HG03045 (cell line): Measurements from ENCODE around the gene TPO.
"Not testable (repeated sequence)": the region's sequence is repeated elsewhere in the genome, so short reads cannot be mapped to it uniquely, and the experiment has no call there.

Experiments used
- ATAC-seq: cut with Tn5 transposase; IDR thresholded peaks from one replicate; pipeline ENCODE4 v1.9.1; 2021; ENCODE audit warnings: mild to moderate bottlenecking, moderate library complexity; ENCODE audit not compliant: unreplicated experiment

The TPO gene

DNA sequence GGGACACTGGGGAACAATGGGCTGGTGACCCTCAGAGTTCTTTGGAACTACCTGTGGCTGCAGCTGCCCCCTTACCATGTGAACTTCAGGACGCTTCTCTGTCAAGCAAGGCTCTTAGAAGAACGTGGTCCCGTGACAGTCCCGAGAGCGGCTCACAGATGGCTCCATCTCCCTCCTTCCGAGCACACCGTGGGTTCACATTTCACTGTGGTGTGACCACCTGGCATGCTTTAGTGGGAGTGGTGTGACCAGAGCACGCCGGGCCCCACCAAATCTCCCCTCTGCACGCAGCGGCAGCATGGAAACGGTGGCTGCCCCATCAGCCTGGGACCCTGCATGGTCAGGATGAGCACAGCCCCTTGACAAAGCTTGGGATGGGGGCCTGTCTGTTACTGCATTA lies 9.7 kb upstream of the TPO start:
- no peak for ATAC-seq

GRCh38 chr2:1405124-1405523 lies 8.1 kb upstream of the TPO start:
- ATAC-seq, result no peak

DNA sequence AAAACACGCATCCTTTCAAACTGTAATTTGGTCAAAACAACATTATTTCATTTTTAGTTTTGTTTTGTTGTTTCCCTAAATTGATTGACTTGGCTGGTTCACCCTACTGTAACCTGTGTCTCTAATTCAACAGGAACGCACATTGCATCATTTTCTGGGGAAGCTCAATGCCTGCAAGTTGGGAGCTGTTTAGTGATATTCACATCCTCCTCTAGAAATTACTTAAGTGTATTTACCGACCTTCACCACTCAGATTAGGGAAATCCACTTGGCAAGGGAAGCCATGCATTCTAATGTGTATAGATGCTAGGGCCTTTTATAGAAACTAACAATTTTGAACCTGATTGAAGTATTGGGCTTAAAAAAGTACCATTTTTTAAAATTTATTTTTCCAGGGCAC lies 7.3 kb upstream of the TPO start:
- ATAC-seq, result no peak

DNA sequence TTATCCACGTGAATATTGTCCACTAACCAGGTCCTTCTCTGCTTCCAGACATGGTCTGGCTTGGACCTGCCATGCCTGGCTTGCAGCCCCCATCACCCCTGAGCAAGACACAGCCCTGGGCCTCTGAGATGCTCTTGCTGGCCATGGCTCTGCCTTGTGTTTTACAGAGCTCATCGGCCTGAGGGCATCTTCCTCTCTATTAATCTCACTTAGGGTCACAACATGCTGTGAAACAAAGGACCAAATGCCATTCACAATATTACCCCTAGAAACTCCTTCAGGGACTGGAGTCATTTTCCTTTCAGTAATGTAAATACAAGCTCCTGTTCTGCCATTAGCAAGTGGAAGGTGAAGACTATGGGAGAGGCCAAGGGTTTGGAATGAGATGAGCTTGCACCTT lies 6.8 kb upstream of the TPO start:
- no peak for ATAC-seq

DNA sequence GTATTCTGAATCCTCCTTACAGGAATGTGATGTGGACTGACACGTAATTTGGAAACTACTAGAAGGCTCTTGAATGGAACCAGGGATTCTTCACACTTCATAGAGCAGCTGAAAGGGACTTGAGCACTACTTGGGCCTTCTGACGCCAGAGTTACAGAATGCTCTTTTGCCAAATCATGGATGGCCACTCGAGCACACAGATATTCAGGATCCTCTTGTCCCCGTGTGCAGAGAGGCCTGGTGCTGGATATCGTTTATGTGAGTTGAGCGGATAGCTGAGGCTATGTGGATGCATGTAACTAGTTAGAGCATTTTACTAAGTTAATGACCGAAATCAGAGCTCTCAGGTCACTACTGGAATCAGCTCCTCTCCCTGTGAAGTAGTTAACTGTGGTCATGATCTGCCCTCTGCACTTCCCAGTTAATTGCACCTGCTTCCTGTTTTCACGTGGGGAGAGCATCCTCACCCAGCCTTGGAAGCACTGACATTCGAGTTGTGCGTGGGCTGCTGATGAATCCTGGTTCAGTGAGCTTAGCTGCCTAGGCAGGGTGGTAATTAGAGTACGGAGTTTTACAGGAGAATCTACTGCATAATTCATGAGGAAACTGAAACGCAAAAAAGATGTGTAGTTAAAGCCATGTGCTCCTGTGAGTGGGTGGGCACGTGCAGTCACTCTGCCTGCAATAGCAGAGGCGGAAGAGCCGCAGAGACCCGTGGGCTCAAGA lies 5.2 kb upstream of the TPO start:
- ATAC-seq, result no peak

- ATAC-seq, result no peak
Observed at GRCh38 chr2:1414121-1414520, 858 bp downstream of the TPO start.

- ATAC-seq, result not testable (repeated sequence)
Observed at GRCh38 chr2:1414901-1415300, 1.6 kb downstream of the TPO start.

GRCh38 chr2:1415501-1415900 lies 2.2 kb downstream of the TPO start:
- ATAC-seq, result no peak

GRCh38 chr2:1418566-1418965 lies 5.3 kb downstream of the TPO start:
- no peak for ATAC-seq

GRCh38 chr2:1420746-1421480 lies 7.7 kb downstream of the TPO start:
- ATAC-seq, result no peak

DNA sequence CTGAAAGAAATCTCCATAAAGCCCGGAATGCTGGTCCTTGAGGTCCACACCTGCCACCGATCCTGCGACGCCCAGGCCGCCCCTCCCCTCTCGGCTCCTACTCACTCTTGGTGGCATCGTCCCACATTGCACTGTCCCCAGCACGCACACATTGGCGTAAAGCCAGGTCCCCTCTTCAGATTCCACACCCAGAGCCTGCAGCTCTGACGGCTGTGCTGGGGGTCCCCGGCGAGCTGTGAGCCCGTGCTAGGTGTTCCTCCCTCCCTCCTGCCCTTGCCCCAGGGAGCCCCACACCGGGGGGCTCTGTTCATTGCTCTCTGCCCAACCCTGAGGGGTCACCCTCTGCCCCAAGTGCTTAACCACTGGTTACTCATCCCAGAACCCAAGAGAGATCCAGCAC lies 8.5 kb downstream of the TPO start:
- no peak for ATAC-seq

GRCh38 chr2:1422131-1422530 lies 8.9 kb downstream of the TPO start:
- no peak for ATAC-seq

DNA sequence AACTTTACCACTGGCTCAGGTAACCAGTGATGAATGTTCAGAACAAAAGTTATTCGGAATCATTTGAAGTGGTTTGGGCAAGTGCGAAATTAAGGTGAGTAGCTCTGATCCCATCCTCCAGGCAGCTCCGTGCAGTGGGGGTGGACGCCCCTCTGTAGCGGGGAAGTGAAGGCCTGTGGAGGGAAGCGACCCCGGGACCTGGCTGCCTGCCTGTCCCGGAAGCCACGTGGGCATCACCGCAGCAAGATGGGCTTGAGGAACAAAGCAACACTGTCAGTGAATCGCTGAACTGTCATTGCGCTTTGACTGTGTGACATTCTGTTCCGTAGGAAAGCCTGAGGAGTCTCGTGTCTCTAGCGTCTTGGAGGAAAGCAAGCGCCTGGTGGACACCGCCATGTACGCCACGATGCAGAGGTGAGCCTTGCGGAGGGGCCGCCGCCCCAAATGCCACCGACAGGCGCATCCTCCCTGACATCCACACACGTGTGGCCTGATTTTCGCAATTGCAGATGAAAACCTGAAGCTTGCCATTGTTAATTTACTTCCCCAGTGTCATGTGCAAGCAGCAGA lies 9.5 kb downstream of the TPO start:
- no peak for ATAC-seq

DNA sequence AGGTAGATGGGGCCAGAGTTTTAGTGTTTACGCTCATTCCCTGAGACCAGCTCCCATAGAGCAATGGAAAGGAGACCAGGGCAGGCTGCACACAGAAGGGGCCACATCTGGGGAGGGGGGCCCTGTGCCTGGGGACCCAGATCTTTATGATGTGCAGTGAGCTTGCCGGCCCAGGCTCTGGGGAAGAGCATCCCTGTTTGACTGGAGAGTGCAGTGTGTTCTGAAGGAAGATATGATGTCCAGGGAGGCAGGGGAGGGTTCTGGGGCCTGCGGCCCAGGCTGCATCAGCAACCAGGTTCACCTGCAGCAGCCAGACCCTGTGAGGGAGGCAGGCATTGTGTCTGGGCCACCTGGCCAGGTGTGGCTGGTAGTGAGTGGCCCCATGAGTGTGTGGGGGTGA lies 13.8 kb downstream of the TPO start:
- no peak for ATAC-seq

DNA sequence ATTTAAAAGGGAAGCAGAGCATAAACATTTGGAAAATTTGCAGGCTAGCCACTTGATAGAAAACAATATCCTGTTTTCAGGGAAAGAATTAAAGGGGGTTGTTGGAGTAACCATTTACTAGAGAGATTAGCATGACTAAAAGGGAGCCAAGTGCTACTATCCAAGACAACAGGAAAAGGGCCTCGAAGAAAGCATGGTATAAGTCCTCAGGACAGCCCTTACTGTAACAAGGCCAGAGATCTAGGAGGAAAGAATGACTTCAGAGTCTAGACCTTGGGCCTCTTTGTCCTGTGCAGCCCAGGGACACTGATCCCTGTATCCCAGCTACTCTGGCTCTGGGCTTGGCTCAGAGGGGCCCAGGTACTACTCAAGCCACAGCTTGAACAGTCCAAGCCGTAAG lies 16.6 kb downstream of the TPO start:
- ATAC-seq, result no peak

DNA sequence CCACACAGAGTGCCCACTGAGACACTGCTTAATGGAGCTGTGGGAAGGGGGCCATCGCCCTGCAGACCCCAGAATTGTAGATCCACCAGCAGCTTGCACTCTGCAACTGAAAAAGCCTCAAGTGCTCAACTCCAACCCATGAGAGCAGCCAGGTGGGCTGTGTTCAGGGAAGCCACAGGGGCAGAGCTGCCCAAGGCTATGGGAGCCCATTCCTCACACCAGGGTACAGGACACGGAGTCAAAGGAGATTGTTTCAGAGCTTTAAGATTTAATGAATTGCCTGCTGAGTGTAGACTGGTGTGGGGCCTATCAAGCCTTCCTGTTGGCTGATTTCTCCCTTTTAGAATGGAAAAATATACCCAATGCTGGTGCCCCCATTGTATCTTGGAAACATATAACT lies 17.2 kb downstream of the TPO start:
- ATAC-seq, result no peak

- ATAC-seq, result no peak
Observed at GRCh38 chr2:1431886-1432400, 18.7 kb downstream of the TPO start.

GRCh38 chr2:1432726-1433125 lies 19.5 kb downstream of the TPO start:
- no peak for ATAC-seq

GRCh38 chr2:1436369-1436768 lies 23.1 kb downstream of the TPO start:
- no peak for ATAC-seq

GRCh38 chr2:1437101-1437500 lies 23.8 kb downstream of the TPO start:
- no peak for ATAC-seq

- ATAC-seq, result no peak
Observed at GRCh38 chr2:1437537-1437936, 24.3 kb downstream of the TPO start.

- no peak for ATAC-seq
Observed at GRCh38 chr2:1438972-1439371, 25.7 kb downstream of the TPO start.
